HG03432 (cell line): Measurements from ENCODE around the gene PRSS21.

Source experiments
- ATAC-seq: cut with Tn5 transposase; IDR thresholded peaks from one replicate; pipeline ENCODE4 v1.9.1; 2021; ENCODE audit warnings: mild to moderate bottlenecking, moderate library complexity; ENCODE audit not compliant: unreplicated experiment

The PRSS21 gene

DNA sequence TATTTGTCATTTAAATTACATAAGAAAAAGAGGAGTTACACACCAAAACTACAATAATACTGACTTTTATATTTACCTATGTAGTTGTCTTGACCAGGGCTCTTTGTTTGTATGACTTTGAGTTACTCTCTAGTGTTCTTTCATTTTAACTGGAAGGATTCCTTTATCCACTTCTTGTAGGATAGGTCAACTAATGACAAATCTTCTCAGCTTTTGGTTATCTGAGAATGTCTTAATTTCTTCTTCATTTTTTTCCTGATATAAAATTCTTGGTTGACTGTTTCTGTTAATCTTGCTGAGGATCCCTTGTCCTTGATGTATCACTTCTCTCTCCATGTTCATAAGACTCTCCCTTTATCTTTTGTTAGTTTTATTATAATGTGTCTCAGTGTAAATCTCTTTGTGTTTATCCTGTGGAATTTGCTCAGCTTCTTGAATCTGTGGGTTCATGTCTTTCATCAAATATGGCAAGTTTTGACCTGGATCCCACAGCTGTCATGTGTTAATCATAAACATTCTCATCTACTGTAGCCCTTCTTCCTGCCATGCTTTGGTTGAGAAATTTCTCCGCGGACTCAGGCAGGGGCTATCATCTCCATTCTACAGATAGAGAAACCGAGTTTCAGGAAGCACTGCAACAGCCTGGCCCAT, 13.4 kb upstream of the PRSS21 start:
- no peak for ATAC-seq

DNA sequence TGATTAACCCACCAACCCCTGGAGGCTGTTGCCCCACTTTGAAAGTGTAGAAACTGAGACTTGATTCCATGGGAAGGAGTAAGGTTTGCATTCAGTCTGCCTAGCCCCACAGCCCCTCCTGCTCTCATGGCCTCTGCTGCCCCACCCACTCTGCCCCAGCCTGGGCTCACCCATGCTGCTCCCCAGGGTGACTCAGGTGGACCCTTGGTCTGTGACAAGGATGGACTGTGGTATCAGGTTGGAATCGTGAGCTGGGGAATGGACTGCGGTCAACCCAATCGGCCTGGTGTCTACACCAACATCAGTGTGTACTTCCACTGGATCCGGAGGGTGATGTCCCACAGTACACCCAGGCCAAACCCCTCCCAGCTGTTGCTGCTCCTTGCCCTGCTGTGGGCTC, 12.3 kb upstream of the PRSS21 start:
- no peak for ATAC-seq

DNA sequence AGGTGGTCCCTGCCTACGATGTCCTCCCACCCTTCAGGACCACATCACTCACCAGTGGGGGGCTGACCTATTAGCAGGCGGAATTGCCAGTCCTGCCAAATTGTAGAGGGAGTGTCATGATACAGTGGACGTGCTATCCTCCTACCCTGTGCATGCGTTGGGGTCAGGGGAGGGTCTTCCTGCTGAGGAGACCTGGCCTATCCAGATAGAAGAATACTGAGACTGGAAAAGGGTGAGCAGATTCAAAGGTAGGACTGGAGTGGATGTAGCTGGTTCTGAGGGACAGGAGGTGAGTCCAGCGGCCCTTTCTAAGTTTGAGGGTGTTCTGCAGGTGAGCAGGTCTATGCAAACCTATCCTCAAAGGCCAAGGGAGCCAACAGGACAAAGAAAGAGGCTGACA, 10.8 kb upstream of the PRSS21 start:
- ATAC-seq, result no peak

DNA sequence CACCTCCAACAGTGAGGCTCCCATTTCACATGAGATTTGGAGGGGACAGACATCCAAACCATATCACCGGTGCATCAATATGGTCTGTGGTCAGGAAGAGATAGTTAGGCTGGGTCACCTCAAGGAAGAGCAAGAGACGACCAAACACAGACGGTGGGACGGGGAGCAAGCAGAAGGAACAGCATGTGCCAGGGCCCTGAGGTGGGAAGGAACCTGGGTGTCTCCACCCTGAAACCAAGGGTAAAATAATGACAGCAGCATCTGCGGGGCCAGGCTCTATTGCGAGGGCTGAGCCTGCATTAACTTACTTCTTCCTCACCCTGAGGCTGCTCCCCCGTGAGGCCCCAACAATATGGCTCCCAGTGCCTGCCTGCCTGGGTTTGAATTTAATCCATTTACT, 8.9 kb upstream of the PRSS21 start:
- no peak for ATAC-seq

- ATAC-seq, result no peak
These were observed 7.8 kb upstream of the PRSS21 start for GRCh38 chr16:2809149-2809760.

DNA sequence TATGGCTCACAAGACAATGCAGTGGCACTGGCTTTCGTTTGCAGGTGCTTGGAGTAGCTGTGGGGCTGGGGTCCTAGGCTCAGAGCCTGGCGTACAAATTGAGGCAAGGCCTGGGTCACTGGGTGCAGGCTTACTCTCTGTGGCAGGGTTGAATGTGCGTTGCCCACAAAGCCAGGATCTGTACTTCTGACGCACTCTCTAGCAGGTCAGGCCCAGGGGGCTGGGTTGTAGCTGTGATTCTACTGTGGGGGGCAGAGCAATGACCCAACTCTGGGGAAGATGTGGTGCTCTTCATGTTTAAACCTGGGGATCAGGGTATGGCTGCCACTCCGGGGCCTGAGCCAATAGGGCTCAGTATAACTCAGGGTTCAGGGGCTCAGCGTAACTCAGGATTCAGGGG, 6.4 kb upstream of the PRSS21 start:
- no peak for ATAC-seq

- no peak for ATAC-seq
These were observed 5.2 kb upstream of the PRSS21 start for GRCh38 chr16:2811703-2812471.

- no peak for ATAC-seq
These were observed 3.2 kb upstream of the PRSS21 start for GRCh38 chr16:2813771-2814221.

GRCh38 chr16:2814551-2815298, 2.3 kb upstream of the PRSS21 start:
- no peak for ATAC-seq

DNA sequence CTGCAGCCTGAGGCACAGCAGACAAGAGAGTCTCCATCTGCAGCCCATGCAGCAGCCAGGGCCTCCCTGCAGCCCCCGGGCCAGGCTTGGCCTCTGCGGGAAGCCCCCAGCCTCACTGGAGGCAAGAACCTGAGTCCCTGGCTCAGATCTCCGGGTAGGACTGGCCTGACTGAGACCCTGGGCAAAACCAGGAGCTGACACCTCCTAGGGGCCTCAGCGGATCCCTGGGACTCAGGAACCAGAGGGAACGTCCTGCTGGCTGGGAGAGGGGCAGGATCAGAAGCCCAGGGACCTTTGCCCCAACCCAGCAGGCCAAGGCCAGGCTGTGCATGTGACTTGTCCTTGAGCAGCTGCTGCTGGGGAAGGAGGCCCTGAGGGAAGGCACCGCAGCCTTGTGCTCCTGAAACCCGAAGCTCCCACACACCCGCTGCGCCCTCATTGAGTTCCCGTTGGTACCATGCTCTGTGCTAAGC, 1.7 kb upstream of the PRSS21 start:
- ATAC-seq, result no peak

GRCh38 chr16:2817340-2818271, 569 bp downstream of the PRSS21 start:
- no peak for ATAC-seq

DNA sequence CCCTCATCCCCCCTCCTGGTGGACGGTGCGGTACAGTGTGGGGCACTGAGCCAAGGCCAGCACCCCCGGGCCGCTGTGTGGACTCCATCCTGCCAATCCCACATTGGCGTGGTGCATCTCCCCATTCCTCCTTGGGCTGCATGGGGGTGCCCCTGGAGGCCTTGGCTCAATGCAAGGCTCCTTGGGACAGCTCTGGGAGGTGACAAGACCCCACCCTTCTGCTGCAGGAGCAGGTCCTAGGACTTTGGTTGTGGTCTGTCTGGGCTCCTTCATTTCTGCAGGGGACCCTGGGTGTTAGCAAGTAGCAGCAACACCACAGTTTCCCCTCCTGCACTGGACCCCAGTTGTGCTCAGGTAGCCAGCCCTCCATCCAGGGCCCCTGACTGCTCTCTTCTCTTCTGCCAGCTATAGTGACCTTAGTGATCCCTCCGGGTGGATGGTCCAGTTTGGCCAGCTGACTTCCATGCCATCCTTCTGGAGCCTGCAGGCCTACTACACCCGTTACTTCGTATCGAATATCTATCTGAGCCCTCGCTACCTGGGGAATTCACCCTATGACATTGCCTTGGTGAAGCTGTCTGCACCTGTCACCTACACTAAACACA, 1.3 kb downstream of the PRSS21 start:
- ATAC-seq, result no peak

- ATAC-seq, result no peak
These were observed 2.3 kb downstream of the PRSS21 start for GRCh38 chr16:2819179-2819938.

DNA sequence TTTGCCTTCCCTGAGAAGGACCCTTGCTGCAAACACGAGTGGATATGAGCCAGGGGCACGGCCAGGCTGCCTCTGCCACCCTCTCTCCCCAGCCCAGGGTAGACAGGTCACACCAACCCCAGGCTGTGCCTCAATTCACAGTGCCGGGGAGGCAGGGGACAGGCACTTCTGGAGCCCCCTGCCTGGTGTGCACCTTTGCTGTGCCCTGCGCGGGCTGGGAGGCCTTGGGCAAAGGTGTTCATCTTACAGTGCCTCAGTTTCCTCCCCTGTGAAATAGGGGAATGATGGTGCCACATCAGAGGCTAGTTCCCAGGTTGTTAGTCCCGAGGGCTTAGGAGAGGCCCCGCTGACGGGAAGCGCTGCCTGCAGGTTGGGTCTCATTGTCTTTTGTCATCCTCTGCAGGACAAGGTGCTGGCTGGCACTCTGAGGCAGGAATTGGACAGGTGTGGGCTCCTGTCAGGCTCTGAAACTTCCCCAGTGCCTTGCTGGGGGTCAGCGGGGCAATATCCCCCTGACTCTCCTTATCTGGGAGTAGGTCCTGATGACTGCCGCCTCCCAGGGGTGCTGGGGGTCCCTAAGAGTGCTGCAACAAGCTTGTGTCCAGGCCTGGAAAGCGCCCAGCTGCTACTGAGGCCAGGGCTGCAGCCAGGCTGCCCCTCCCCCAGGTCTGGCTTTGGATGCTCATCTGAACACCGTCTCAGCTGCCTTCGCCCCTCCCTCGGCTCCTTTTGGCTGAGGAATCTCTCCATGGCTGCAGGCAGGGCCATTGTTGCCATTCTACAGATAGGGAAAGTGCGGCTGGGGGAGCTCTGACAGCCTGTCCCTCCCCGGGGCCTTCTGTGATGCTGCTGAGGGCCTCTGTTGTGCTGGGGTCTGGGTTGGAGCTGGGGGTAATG, 3.1 kb downstream of the PRSS21 start:
- ATAC-seq, result no peak

DNA sequence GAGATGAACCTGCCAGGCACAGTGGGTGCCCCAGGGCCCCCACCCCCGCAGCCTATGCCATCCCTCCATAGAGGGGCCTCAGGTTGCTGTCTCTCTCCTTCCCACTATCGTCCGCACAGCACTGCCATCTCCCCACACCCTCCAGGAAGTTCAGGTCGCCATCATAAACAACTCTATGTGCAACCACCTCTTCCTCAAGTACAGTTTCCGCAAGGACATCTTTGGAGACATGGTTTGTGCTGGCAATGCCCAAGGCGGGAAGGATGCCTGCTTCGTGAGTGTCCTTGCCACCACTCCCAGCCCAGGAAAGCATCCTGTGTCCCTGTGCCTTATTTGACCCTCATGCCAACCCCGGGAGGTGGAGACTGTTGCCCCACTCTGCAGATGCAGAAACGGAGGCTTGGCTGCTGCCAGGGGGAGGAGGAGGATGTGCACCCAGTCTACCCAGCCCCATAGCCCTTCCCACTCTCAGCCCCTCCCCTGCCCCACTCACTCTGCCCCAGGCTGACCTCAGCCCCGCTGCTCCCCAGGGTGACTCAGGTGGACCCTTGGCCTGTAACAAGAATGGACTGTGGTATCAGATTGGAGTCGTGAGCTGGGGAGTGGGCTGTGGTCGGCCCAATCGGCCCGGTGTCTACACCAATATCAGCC, 3.9 kb downstream of the PRSS21 start:
- no peak for ATAC-seq

GRCh38 chr16:2821487-2822157, 4.6 kb downstream of the PRSS21 start:
- ATAC-seq, result no peak

DNA sequence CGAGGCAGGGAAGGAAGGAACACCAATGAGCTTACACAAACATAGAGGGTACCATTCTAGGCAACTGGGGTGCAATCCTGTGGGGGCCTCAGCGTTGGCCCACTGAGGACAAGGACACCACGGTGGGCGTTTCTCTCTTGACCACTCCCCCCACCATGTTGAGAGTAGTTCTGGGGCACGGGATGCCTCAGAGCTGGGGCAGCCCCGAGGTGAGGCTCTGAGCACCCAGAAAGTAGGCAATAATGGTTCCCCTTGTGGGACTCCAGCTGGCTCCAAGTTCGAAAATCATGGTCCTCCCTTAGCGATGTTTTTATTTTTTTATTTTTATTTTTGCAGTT, 5.1 kb downstream of the PRSS21 start:
- ATAC-seq, result no peak
